Endothelial cell of umbilical vein (primary cell): ENCODE measurements around the gene ATP5MC2. TPM values are rescaled to one million over a fixed set of nuclear protein-coding genes. Genes with fewer than 3 reads are reported as not detected.

Experiments
- BruUV-seq: library from RNA; stranded (reverse); fragments of 400-500 nt; replicated peaks from 2 replicates; lab custom pipeline; 2021; lab: Mats Ljungman, UMichigan
- CTCF ChIA-PET: fragments of 300-600, 350-600 bp; sonication (Branson Sonifier 250); formaldehyde crosslinking; loops from one replicate; lab custom pipeline; 2021; ENCODE audit warnings: antibody characterized with exemption, inconsistent platforms; lab: Charles Lee
- POLR2A ChIA-PET: fragments of 300-600, 350-600 bp; sonication (Branson Sonifier 250); formaldehyde crosslinking; loops from one replicate; lab custom pipeline; 2021; ENCODE audit warnings: antibody characterized with exemption, inconsistent platforms; lab: Charles Lee
- DNase-seq: peaks from one replicate; pipeline ENCODE4 v3.0.0-alpha.2; 2011; ENCODE audit warnings: low read depth, low spot score
- FAIRE-seq: peaks from 2 replicates; lab custom pipeline; 2011; peaks lifted over from hg19 to GRCh38; lab: Jason Lieb, UNC
- H2AFZ ChIP-seq: 2 replicates; pipeline ENCODE4 v1.6.0; 2012; ENCODE audit warnings: low read depth, low read length, control low read depth, inconsistent platforms
- H3K27ac ChIP-seq: 2 replicates; pipeline ENCODE4 v1.5.1; 2011; ENCODE audit warnings: low read depth, mild to moderate bottlenecking, control low read depth, low read length, moderate library complexity; ENCODE audit not compliant: insufficient read depth
- H3K27me3 ChIP-seq, 2 experiments: 2 replicates each; pipeline versions ENCODE4 v1.6.0 to v1.6.1; 2011; ENCODE audit warnings: low read length in 2 of 2, mixed read lengths in 1 of 2; ENCODE audit not compliant: control insufficient read depth in 2 of 2, insufficient read depth in 2 of 2
- H3K36me3 ChIP-seq, 2 experiments: 2 replicates in 1 of 2; 3 replicates in 1 of 2; pipeline ENCODE4 v1.5.1; 2011; ENCODE audit warnings: low read length in 2 of 2, mild to moderate bottlenecking in 1 of 2, moderate library complexity in 1 of 2; ENCODE audit not compliant: control insufficient read depth in 2 of 2, insufficient read depth in 2 of 2; ENCODE audit errors: extremely low read depth in 1 of 2
- H3K4me1 ChIP-seq: 3 replicates; pipeline ENCODE4 v1.5.1; 2011; ENCODE audit warnings: mild to moderate bottlenecking, low read length; ENCODE audit not compliant: control insufficient read depth, insufficient read depth; ENCODE audit errors: extremely low read depth
- H3K4me2 ChIP-seq: 2 replicates; pipeline ENCODE4 v1.6.1; 2011; ENCODE audit warnings: low read length, control low read depth, mixed read lengths; ENCODE audit not compliant: insufficient read depth
- H3K4me3 ChIP-seq, 3 experiments: fragments of 200-600 bp in 1 of 3; sonication (generic), shearing (Covaris generic) in 1 of 3; replicated peaks in 1 of 3; 2 replicates each; pipeline ENCODE4 v1.5.1; 2011 to 2016; ENCODE audit warnings: control low read depth in 3 of 3, low read length in 3 of 3, mild to moderate bottlenecking in 2 of 3, inconsistent platforms in 1 of 3, low read depth in 1 of 3, moderate library complexity in 1 of 3; ENCODE audit not compliant: insufficient read depth in 1 of 3
- H3K79me2 ChIP-seq: 2 replicates; pipeline ENCODE4 v1.6.0; 2012; ENCODE audit warnings: low read length, inconsistent platforms; ENCODE audit not compliant: control insufficient read depth, insufficient read depth
- H3K9ac ChIP-seq: replicated peaks from 2 replicates; pipeline ENCODE3; 2011; ENCODE audit warnings: low read length, control low read depth; ENCODE audit not compliant: insufficient read depth; ENCODE audit errors: extremely low read depth
- H3K9me1 ChIP-seq: replicated peaks from 3 replicates; pipeline ENCODE4 v1.6.0; 2011; ENCODE audit warnings: mild to moderate bottlenecking, low read length; ENCODE audit not compliant: control insufficient read depth, insufficient read depth; ENCODE audit errors: extremely low read depth
- H3K9me3 ChIP-seq: replicated peaks from 2 replicates; pipeline ENCODE4 v1.5.1; 2012; ENCODE audit warnings: low read length, inconsistent platforms; ENCODE audit not compliant: control insufficient read depth, insufficient read depth
- H4K20me1 ChIP-seq: replicated peaks from 2 replicates; pipeline ENCODE3; 2011; ENCODE audit warnings: mild to moderate bottlenecking, low read length; ENCODE audit not compliant: control insufficient read depth, insufficient read depth; ENCODE audit errors: extremely low read depth
- CTCF ChIP-seq, 2 donors: IDR thresholded peaks; 1 replicate in 1 of 2; 2 replicates in 1 of 2; pipeline ENCODE4 v1.5.1; 2011; ENCODE audit warnings: low read length in 2 of 2, mild to moderate bottlenecking in 2 of 2, moderate library complexity in 2 of 2, control low read depth in 1 of 2, inconsistent platforms in 1 of 2, low read depth in 1 of 2; ENCODE audit not compliant: insufficient read depth in 1 of 2; ENCODE audit errors: extremely low read depth in 1 of 2
- EZH2 ChIP-seq: IDR thresholded peaks from 2 replicates; pipeline ENCODE4 v1.6.1; 2012; ENCODE audit warnings: borderline replicate concordance, low read depth, mild to moderate bottlenecking, moderate library complexity, low read length, inconsistent platforms; ENCODE audit not compliant: severe bottlenecking
- FOS ChIP-seq: IDR thresholded peaks from 2 replicates; pipeline ENCODE4 v1.6.1; 2011; ENCODE audit warnings: mild to moderate bottlenecking, low read length, moderate library complexity, borderline replicate concordance; ENCODE audit not compliant: insufficient read depth
- GATA2 ChIP-seq: IDR thresholded peaks from 2 replicates; pipeline ENCODE4 v1.7.0; 2011; ENCODE audit warnings: low read depth, mild to moderate bottlenecking, moderate library complexity, mixed read lengths, low read length; ENCODE audit not compliant: insufficient read length, insufficient read depth
- JUN ChIP-seq: IDR thresholded peaks from 2 replicates; pipeline ENCODE4 v1.6.1; 2011; ENCODE audit warnings: borderline replicate concordance, low read depth; ENCODE audit not compliant: insufficient read length, insufficient read depth
- MYC ChIP-seq: IDR thresholded peaks from one replicate; pipeline ENCODE4 v1.6.1; 2011; ENCODE audit warnings: mild to moderate bottlenecking, low read depth, low read length
- POLR2A ChIP-seq: IDR thresholded peaks from 2 replicates; pipeline ENCODE4 v1.6.1; 2012; ENCODE audit warnings: low read depth, mild to moderate bottlenecking, control low read depth, low read length
- POLR2AphosphoS5 ChIP-seq: IDR thresholded peaks from 2 replicates; pipeline ENCODE4 v1.6.1; 2012; ENCODE audit warnings: low read depth, mild to moderate bottlenecking, control low read depth, low read length, moderate library complexity; ENCODE audit not compliant: insufficient read depth
- dilution Hi-C: fragments of 300-500 bp; cut with MboI; formaldehyde crosslinking; loops from one replicate; pipeline ENCODE4 v1.15.0; 2019; ENCODE audit warnings: low sequenced_read_pairs; ENCODE audit not compliant: extremely low pct_ligation_motif_present
- intact Hi-C: fragments of 100-400 bp; cut with micrococcal nuclease; formaldehyde crosslinking; loops from one replicate; pipeline ENCODE4 v1.10.0; 2022
- polyA plus RNA-seq, 4 experiments: library from polyadenylated mRNA; depleted of rRNA in 3 of 4; stranded (reverse) in 3 of 4; unstranded in 1 of 4; fragments of >200 nt; gene quantifications; 2 replicates each; pipeline versions ENCODE4 v1.2.1 to v1.2.3, GENCODE V29; 2011 to 2012; ENCODE audit warnings: missing spikeins in 1 of 4
- total RNA-seq: library from RNA; stranded (reverse); gene quantifications from 2 replicates; pipeline ENCODE4 v1.2.3, GENCODE V29; 2021
- TF ChIP-seq, protein P1 (sequence below): IDR thresholded peaks from 2 replicates; pipeline ENCODE4 v1.6.1; 2011; ENCODE audit not compliant: insufficient read depth, insufficient read length

ATP5MC2 gene
- total and polyA plus RNA-seq, 2 donors (not counting 3 experiments of a cell fraction or from before 2014, with no cell fraction given) = 402 to 820 TPM

GRCh38 chr12:53694756-53695151 lies 18.9 kb upstream of the ATP5MC2 start:
- CTCF ChIA-PET = interaction anchor here (0.8 to 20.3 kb wide), 4 partner anchors 18 to 154 kb away, joined by 3 to 719 read pairs (median 4); partner anchors contain the start of gene ATP5MC2
- dilution Hi-C loops = no loop called here

More at GRCh38 chr12:53694756-53695151, 18.9 kb upstream of the ATP5MC2 start:
- intact Hi-C loops = no loop called here
- Histone ChIP-seq H3K27me3 (peaks cover 27 to 47% of the 10 kb centered on the region in 2 experiments), H3K9me3 (no peaks in the 10 kb centered on the region), H3K4me3 (no peak overlapping the region), H3K9ac (no peak overlapping the region), H3K4me2 (peak overlapping the region; percentile 30), H3K4me1 (peaks cover 8% of the 10 kb centered on the region), H2AFZ (peak overlapping the region; percentile 73), H4K20me1 (no peaks in the 10 kb centered on the region), H3K27ac (no peak overlapping the region), H3K9me1 (no peaks in the 10 kb centered on the region), H3K79me2 (no peaks in the 10 kb centered on the region), H3K36me3 (no peaks in the 10 kb centered on the region)
- no peak for DNase-seq
- no peak for FAIRE-seq
- TF ChIP-seq GATA2 = no peak
- TF ChIP-seq POLR2AphosphoS5 = no peak
- no peak for TF ChIP-seq JUN
- no peak for TF ChIP-seq CTCF (IDR thresholded peaks at IDR 0.05; ENCODE audit: extremely low read depth in 1 of 2, insufficient read depth in 1 of 2, low read depth in 1 of 2, low read length in 2 of 2)
- TF ChIP-seq EZH2 = no peak
- TF ChIP-seq MYC = no peak
- TF ChIP-seq, protein P1, sequence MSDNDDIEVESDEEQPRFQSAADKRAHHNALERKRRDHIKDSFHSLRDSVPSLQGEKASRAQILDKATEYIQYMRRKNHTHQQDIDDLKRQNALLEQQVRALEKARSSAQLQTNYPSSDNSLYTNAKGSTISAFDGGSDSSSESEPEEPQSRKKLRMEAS = no peak
- no peak for TF ChIP-seq FOS
- TF ChIP-seq POLR2A = no peak
- BruUV-seq = no TSS peak
- POLR2A ChIA-PET = no interaction called here
